DMS114 treated with DMSO at 0.1 percent for 48 hours (cell line): Measurements from ENCODE around the gene PRSS1.
"Not testable (repeated sequence)": the region's sequence is repeated elsewhere in the genome, so short reads cannot be mapped to it uniquely, and the experiment has no call there.

Experiments used
- DNase-seq: peaks from one replicate; lab custom pipeline; 2025; ENCODE audit not compliant: unreplicated experiment; lab: John Stamatoyannopoulos, UW

The PRSS1 gene

DNA sequence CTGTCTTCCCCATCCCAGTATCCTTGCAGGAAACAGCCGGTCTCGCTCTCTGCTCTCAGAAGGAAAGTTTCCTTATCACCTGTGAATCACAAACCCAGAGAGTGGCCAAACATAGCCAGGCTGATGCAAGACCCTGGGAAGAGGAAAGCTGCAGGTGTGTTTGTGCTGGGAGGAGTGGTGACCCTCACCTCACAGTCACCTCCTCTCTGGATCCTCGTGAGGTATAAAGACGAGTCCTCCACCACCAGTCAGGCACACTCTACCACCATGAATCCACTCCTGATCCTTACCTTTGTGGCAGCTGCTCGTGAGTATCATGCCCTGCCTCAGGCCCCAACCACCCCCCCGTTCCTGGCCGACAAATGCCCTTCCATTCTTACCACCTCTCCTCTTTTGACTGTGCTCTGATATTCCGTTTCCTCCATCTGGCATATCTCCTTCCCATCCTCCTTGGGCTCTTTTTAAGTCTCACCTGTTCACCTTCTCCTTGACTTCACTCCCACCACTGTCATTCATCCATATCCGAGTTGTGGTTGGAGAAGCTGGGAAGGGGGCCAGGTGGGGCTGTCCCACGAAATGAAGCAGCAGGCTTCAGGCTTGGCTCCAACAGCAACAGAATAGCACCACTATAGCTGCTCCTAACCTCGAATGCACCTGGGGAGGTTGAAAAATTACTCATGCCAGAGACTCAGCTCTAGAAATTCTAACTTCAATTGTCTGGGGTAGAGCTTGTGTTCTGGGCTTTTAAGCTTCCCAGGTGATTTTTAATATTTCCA is at the start of gene PRSS1:
Gene PRSS1 (plus strand): TSS at position 255 of the 776 bp plus-strand sequence. CDS start 13 bp downstream, at position 268.
- no peak for DNase-seq

DNA sequence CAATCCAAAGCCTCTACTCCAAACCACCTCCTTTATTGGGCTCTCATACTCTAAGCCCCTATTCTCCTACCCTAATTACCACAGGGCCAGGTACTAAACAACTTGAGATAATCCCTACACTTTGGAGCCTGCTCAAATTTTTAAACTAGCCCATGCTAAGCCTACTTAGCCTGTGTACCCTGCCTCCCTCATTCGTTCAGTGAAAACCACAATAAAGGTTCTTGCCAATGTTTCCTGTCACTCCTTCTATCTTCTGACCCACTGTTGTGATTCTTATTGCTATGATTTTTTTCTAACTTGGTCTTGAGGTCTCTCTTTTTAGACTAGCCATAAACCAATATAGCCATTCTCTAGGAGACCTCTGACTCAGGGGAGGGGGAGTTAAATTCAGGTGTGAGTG is 48.3 kb upstream of the PRSS1 start:
- not testable (repeated sequence) for DNase-seq

DNA sequence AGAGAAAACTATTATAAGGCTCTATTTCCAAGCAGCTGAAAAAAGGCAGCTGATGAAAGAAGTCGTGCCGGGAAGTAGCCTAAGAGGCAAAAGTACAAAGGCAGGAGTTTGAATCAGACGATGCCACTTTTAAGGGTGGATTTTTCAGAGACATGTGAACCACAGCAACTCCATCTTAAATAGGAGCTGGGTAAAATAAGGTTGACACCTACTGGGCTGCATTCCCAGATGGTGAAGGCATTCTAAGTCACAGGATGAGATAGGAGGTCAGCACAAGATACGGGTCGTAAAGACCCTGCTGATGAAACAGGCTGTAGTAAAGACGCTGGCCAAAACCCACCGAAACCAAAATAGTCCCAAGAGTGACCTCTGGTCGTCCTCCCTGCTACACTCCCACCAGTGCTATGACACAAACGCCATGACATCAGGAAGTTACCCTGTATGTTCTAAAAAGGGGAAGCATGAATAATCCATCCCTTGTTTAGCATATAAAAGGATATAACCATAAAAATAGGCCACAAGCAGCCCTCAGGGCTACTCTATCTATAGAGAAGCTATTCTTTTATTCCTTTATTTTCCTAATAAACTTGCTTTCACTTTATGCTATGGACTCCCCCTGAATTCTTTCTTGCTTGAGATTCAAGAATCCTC is 45.5 kb upstream of the PRSS1 start:
- DNase-seq, result no peak

DNA sequence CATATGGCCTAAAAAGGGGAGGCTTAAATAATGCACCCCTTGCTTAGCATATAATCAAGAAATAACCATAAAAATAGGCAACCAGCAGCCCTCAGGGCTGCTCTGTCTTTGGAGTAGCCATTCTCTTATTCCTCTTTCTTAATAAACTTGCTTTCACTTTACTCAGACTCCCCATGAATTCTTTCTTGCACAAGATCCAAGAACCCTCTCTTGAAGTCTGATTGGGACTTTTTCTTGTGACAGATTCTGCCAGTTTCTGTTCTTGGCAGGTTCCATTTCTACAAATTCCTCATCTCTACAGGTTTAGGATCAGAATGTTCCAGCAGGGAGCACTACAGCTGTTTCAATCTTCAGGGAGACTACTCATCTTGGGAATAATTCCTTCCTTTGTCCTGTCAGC is 40.5 kb upstream of the PRSS1 start:
- not testable (repeated sequence) for DNase-seq

DNA sequence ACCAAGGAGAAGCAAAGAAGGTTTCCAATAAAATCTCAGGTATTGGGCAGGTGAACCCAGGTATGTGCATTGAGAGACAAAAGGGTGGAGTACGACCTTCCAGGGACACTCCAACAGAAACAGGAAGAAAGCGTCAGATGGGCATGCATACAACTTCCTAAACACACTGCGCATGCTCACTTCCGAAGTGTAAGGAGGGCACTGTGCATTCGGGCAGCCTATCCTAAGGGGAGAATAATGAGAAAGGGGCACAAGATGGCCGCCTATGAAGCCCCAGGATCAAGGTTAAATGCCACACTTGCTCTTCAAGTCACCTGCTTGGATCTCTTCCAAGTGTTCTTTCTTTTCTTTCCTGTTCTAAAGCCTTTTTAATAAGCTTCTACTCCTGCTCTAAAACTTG is 39.4 kb upstream of the PRSS1 start:
- no peak for DNase-seq

DNA sequence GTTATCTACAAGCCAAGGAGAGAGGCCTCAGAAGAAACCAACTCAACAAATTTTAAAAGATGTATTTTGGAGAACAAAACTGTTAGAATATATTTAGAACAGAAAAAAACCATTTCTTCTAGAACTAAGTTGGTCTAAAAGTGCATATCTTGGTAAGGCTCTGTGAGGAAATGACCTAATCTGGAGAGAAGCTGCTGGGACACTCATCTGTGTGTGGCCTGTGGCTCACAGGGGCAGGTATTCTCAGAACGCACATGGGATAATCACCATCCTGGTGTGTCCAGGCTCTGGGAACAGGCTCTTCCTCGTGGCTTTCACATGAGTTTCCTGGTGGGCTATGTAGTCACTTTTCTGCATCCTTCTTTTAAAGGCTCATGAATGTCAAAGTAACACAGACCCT is 38.1 kb upstream of the PRSS1 start:
- DNase-seq, result no peak

DNA sequence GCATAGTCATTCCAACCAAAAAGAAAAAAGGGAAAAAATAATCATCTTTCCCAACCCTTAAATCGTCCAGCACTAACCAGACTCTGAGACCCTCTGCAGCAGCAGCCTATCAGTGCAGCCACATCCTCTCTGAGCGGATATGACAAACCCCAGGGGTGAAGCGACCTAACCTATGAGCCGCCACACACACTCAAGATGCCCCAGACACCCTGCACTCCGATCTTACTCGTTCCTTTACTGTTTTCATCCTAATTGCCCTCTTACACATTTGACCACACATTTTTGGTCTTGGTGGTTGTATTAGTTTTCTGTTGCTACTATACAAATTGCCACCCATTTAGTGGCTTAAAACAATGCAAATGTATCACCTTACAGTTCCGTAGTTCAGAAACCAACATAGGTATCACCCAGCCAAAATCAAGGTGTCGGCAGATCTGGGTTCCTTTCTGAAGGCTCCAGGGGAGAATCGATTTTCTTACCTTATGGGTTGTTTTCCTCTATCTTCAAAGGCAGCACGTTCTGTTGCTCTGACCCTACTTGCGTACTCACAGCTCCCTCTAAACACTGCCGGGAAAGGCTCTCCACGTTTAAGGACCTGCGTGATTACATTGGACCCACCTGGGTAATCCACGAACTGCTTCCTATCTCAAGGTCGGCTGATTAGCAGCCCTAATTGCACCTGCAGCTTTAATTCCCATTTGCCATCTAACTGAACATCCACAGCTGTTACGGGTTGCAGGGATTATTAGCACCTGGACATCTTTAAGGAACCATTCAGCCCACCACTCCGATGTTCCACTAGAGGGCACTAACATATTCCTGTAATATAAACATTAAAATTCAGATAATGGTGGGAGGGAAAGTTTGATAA is 37.3 kb upstream of the PRSS1 start:
- DNase-seq, result peak; percentile 18

DNA sequence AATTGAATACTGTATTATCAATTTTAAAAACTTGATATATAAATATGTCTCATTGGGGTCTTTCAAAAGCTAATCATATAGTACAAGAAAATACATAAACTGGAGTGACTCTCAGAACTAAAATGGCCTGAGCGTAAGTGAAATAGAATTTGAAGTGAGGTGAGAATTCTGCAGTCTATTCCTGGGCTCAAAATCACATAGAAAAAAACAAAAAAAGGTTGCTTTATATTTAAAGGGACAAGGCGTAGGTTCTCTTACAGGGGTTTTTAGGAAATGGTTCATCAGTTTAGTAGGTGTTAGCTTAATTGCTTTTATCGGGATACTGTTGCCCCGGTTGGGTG is 36.7 kb upstream of the PRSS1 start:
- no peak for DNase-seq

DNA sequence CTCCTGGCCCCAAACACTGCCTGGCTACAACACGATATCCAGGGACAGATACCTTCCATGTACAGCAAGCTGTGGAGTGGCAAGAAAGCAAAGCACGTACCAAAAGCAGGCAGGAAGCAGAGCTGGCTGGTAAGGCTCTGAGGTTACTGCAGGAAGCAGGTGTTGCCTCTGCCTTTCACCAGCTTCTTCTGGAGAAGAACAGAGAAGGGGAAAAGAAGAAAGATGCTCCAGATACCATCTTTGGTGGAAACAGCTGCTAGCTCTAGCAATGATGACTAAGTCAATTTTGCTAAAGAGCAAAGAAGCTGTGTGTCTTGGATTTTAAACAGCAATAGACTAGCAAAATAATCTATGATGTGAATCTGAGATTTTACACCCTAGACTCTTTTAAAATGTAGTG is 34.9 kb upstream of the PRSS1 start:
- DNase-seq, result no peak

DNA sequence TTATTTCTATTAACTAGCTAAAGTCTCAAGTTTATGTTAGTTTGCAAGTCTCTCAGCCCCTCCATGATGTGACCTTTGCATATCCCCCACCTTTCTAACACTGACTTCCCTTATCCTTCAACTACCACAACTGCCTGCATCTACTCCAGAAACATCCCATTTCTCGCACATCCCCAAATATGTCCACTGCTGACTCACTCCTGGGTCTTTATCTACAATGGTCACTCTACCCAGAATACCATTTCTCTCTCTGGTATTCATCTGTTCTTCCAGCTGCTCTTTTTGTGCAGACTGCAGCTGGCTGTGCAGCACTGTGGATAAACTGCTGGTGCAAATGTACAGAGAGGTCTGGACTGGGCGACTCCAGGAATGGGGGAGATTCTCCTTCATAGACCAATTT is 32.7 kb upstream of the PRSS1 start:
- no peak for DNase-seq

DNA sequence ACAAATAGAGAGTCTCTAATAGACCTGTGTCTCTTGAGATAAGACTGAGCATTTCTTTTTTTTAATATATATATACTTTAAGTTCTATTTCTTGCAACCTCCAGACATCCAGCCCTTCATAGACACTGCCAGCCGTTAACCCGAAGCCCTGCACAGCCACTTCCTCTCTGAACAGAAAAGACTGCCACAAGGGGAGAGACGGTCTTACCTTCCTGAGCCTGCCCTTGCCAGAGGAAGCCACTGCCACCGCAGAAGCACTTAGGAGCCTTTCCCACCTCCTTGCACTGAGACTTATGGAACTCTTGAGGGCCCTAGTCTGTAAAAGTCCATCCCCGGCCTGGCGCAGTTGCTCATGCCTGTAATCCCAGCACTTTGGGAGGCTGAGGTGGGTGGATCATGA is 31.8 kb upstream of the PRSS1 start:
- DNase-seq, result no peak

DNA sequence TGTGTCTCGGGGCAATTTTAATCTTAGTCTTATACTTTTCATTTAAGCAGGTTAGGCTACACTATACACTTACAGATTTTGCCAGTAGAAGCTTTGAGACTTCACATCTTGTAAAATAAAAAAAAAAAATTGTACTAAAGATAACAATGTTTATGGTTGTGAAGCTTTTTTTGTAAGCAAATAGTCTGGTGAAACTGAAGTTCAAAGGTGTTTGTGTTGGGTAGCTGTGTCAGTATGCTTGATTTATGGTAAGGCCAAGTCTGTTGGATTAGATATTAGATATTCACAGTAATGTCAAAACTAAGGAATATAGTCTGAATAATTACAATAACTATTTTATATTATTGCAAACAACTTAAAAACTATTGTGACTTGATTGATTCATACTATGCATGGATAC is 31.0 kb upstream of the PRSS1 start:
- DNase-seq, result no peak

DNA sequence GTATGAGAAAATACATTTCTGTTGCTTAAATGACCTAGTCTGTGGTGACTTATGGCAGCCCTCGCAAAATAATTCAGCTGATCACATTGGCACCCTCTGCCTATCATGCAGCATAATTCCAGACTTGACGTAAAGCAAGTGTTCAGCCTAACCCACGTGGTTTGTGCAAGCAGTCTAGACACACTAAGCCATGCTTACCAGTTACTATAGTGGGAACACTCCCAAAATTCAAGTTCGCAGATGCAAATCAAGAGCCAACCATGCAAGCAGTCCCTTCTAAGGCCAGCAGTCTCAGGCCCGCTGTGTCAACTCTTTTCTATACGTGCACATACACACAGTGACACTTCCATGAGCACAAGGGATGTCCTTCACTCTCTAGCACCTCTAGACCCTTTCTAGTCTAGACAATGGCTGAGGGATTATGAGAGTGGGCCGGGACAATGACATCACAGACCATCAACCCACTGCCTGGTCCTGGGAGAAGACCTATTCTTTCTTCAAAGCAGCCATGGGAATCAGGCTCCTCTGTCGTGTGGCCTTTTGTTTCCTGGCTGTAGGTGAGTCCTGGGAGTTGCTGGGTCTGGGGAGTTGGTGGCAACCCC is 29.0 kb upstream of the PRSS1 start:
- DNase-seq, result no peak

DNA sequence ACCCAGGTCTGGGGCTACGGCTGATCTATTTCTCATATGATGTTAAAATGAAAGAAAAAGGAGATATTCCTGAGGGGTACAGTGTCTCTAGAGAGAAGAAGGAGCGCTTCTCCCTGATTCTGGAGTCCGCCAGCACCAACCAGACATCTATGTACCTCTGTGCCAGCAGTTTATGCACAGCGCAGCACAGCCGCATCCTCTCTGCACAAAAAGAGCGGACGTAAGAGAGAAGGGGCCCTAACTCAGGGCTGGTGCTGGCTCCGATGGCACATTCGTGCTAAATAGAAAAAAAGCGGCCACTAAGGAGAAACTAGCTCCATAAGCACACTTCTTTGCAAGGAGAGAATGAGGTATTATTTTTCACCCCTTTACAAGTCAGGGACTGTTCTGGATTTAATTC is 28.3 kb upstream of the PRSS1 start:
- no peak for DNase-seq

DNA sequence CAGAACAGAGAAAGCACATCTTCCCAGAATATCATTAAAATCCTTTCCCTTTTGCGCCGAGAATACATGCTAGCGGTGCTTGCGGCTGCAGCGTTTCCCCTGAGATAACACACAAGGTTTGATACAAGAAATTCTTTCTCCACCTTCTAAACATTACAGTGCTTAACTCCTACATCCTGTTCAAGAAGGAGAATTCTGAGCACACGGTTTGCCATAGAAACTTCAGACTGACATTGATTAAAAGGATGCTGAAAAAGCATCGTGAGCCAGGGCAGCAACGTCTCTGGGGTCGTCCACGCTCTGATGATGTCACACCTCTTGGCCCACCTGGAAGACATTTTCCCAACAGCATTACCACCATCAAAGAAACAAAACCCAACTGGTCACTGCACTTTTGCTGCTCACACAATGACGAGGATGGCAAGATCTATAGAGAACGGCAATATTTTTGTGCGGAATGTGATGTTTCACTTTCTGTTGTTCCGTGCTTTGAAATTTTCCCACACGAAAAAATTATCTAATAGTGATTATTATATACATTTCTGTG is 27.0 kb upstream of the PRSS1 start:
- DNase-seq, result no peak

DNA sequence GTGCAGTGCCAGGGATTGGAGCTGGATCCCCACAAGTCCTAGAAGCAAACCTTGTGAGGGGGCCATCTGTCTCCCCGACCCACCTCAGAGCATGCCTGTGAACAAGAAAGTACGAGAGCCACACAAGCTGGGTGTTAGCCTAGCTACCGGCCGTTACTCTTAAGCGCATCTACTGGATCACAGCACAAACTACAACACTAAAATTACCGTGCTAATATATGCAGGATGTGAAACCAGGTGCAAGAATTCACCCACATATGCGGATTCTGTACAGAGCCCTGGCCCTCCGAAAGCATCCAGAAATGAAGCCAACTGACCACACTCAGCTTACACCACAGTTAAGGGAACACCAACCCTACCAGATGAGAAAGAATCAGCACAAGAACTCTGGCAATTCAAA is 16.0 kb upstream of the PRSS1 start:
- no peak for DNase-seq

DNA sequence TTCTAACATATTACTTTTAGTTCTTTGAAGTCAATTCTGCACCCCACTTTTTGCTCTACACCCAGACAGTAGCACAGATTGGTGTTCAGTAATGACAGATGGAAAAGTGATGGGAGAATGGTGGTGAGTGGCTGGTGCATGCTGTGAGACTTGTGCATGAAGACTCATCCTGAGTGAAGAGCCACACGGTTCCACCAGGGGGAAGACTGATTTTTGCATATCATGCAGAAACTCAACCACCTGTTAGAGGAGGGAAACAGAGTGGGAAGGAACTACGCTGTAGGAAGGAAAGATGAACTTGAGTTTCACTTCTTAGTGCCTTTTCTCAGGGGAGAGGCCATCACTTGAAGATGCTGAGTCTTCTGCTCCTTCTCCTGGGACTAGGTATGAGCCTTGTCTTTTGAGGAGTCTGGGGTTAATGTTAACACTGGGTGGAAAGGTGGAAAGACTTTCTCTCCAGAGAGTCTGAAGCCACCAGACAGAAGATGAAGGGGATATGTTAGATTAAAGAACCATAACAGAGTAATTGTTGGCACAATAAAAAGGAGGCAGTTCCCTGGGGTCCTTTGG is 9.3 kb upstream of the PRSS1 start:
- no peak for DNase-seq

DNA sequence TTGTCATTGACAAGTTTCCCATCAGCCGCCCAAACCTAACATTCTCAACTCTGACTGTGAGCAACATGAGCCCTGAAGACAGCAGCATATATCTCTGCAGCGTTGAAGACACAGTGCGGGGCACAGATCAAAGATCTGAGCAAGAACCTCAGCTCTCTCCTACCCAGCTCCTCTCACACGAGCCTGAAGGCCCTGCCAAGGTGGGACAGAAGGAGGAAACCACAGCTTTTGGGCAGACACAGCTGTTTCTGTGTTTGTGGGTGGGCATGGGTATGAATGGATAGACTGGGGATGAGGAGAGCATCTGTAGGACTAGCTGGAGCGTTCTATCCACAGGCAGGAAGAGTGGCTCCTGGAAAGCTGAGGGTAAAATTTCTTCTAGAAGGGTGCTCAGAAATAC is 8.5 kb upstream of the PRSS1 start:
- no peak for DNase-seq

DNA sequence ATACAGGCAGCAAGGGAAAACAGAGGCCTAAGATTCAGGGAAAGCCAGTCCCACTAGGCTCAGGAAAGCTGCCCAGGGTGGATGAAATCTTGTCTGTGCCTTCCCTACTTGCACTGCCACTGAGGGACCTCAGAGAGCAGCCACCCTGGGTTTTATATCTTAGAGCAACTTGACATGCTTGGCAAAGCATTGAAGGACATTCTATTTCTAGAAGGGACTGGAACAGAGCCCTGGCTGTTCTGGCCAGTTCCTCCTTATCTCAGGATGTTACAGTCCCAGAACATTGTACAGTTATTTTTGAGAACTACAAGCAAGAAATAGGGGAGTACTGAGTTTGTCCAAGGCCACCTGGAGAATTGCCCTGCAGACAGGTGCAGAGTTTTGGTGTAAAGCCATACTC is 7.3 kb upstream of the PRSS1 start:
- not testable (repeated sequence) for DNase-seq

DNA sequence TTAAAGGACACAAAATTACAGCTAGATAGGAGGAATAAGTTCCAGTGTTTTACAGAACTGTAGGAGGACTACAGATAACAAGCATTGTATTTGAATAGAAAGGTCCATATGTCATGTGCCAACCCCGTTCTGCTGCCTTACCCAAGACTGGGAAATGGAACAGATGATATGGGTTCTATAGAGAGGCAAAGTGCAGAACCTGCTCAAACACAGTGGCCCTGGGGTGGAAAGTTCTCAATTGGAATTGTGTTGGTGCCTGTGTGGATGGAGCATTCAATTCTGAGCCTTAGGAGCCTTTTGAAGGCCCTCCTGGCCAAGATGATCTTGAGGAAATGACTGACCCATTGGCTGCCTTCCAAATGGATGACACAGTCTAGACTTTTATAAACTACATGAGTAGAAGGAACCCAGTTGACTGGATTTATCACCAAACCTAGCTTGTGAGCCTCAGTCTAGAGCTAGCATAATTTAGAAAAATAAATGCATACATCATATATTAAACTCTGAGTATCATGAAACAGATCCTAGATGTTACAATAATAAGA is 4.1 kb upstream of the PRSS1 start:
- no peak for DNase-seq

DNA sequence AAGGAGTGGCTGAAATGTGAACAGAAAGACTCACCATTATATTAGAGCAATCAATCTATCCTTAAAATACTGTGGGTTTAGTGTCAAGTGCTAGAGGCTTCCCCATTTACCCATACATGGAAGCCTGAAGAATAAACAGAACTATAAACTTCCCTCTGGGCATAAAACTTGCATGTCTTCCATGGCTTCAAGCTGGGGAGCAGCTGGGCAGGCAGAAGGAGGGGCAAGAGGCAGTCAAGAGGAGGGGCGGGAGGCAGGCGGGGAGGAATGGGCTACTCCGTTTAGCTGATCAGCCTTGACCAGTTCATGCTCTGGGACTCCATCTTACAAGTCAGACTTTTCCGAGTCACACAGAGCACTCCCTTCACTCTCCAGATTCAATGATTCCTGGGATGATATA is 3.5 kb upstream of the PRSS1 start:
- no peak for DNase-seq
